Measurements from ENCODE around the gene CEP112. TPM values are rescaled to one million over a fixed set of nuclear protein-coding genes. Genes with fewer than 3 reads are reported as not detected.
"Not testable (repeated sequence)": the region's sequence is repeated elsewhere in the genome, so short reads cannot be mapped to it uniquely, and the experiment has no call there.

The CEP112 gene
- total RNA-seq, 1 experiment from 2014 or later, result 2.0 TPM

GRCh38 chr17:66089764-66090163 lies 102.2 kb downstream of the CEP112 start:
- H3K4me3 ChIP-seq (ENCODE audit: insufficient read depth, low read depth, low read length), result no peak overlapping the region
- no peaks in the 10 kb centered on the region for H3K27me3 ChIP-seq (ENCODE audit: control insufficient read depth, insufficient read depth, low read length)
- DNase-seq, result no peak
- no peaks in the 10 kb centered on the region; the same call in 1 of the 2 replicates for H3K36me3 ChIP-seq (replicated peaks; ENCODE audit: control insufficient read depth, insufficient read depth, low read length)

- Histone ChIP-seq H3K27me3 (ENCODE audit: control insufficient read depth, insufficient read depth, low read length) (no peaks in the 10 kb centered on the region), H3K4me3 (ENCODE audit: insufficient read depth, low read depth, low read length) (no peak overlapping the region), H3K36me3 (replicated peaks; ENCODE audit: control insufficient read depth, insufficient read depth, low read length) (no peaks in the 10 kb centered on the region; the same call in 1 of the 2 replicates)
- no peak for DNase-seq
Observed at GRCh38 chr17:66088173-66088572, 103.8 kb downstream of the CEP112 start.

GRCh38 chr17:66087073-66087472 lies 104.9 kb downstream of the CEP112 start:
- no peak for DNase-seq

GRCh38 chr17:66085221-66085620 lies 106.7 kb downstream of the CEP112 start:
- no peak for DNase-seq
- H3K27me3 ChIP-seq (ENCODE audit: control insufficient read depth, insufficient read depth, low read length), result no peaks in the 10 kb centered on the region
- no peaks in the 10 kb centered on the region; the same call in 1 of the 2 replicates for H3K36me3 ChIP-seq (replicated peaks; ENCODE audit: control insufficient read depth, insufficient read depth, low read length)
- no peak overlapping the region for H3K4me3 ChIP-seq (ENCODE audit: insufficient read depth, low read depth, low read length)

More at GRCh38 chr17:66087073-66087472, 104.9 kb downstream of the CEP112 start:
- no peaks in the 10 kb centered on the region; the same call in 1 of the 2 replicates for H3K36me3 ChIP-seq (replicated peaks; ENCODE audit: control insufficient read depth, insufficient read depth, low read length)
- no peaks in the 10 kb centered on the region for H3K27me3 ChIP-seq (ENCODE audit: control insufficient read depth, insufficient read depth, low read length)
- H3K4me3 ChIP-seq (ENCODE audit: insufficient read depth, low read depth, low read length), result no peak overlapping the region

GRCh38 chr17:66080670-66081069 lies 111.3 kb downstream of the CEP112 start:
- DNase-seq; H3K4me3 ChIP-seq (ENCODE audit: insufficient read depth, low read depth, low read length); H3K27me3 ChIP-seq (ENCODE audit: control insufficient read depth, insufficient read depth, low read length); H3K36me3 ChIP-seq (replicated peaks; ENCODE audit: control insufficient read depth, insufficient read depth, low read length): not testable (repeated sequence)

GRCh38 chr17:66076546-66077190 lies 115.3 kb downstream of the CEP112 start:
- Histone ChIP-seq H3K36me3 (replicated peaks; ENCODE audit: control insufficient read depth, insufficient read depth, low read length) (no peaks in the 10 kb centered on the region), H3K27me3 (ENCODE audit: control insufficient read depth, insufficient read depth, low read length) (no peaks in the 10 kb centered on the region), H3K4me3 (ENCODE audit: insufficient read depth, low read depth, low read length) (no peak overlapping the region)
- no peak for DNase-seq

GRCh38 chr17:66073384-66073783 lies 118.5 kb downstream of the CEP112 start:
- Histone ChIP-seq H3K36me3 (replicated peaks; ENCODE audit: control insufficient read depth, insufficient read depth, low read length) (no peaks in the 10 kb centered on the region), H3K27me3 (ENCODE audit: control insufficient read depth, insufficient read depth, low read length) (no peaks in the 10 kb centered on the region), H3K4me3 (ENCODE audit: insufficient read depth, low read depth, low read length) (no peak overlapping the region)
- no peak for DNase-seq

- H3K36me3 ChIP-seq (replicated peaks; ENCODE audit: control insufficient read depth, insufficient read depth, low read length), result no peaks in the 10 kb centered on the region
- no peak overlapping the region for H3K4me3 ChIP-seq (ENCODE audit: insufficient read depth, low read depth, low read length)
Observed at GRCh38 chr17:66063686-66064085, 128.2 kb downstream of the CEP112 start.

GRCh38 chr17:66056148-66056547 lies 135.8 kb downstream of the CEP112 start:
- H3K4me3 ChIP-seq (ENCODE audit: insufficient read depth, low read depth, low read length), result no peak overlapping the region
- DNase-seq, result no peak
- no peaks in the 10 kb centered on the region for H3K27me3 ChIP-seq (ENCODE audit: control insufficient read depth, insufficient read depth, low read length)
- H3K36me3 ChIP-seq (replicated peaks; ENCODE audit: control insufficient read depth, insufficient read depth, low read length), result no peaks in the 10 kb centered on the region; the same call in 1 of the 2 replicates

More at GRCh38 chr17:66063686-66064085, 128.2 kb downstream of the CEP112 start:
- DNase-seq, result no peak
- no peaks in the 10 kb centered on the region for H3K27me3 ChIP-seq (ENCODE audit: control insufficient read depth, insufficient read depth, low read length)

- H3K4me3 ChIP-seq (ENCODE audit: insufficient read depth, low read depth, low read length), result no peak overlapping the region
- DNase-seq, result no peak
- H3K36me3 ChIP-seq (replicated peaks; ENCODE audit: control insufficient read depth, insufficient read depth, low read length), result no peaks in the 10 kb centered on the region; the same call in 1 of the 2 replicates
- H3K27me3 ChIP-seq (ENCODE audit: control insufficient read depth, insufficient read depth, low read length), result no peaks in the 10 kb centered on the region
Observed at GRCh38 chr17:66054242-66054641, 137.7 kb downstream of the CEP112 start.

GRCh38 chr17:66044083-66044482 lies 147.8 kb downstream of the CEP112 start:
- no peak overlapping the region for H3K4me3 ChIP-seq (ENCODE audit: insufficient read depth, low read depth, low read length)
- no peak for DNase-seq

GRCh38 chr17:66043419-66043818 lies 148.5 kb downstream of the CEP112 start:
- no peak overlapping the region for H3K4me3 ChIP-seq (ENCODE audit: insufficient read depth, low read depth, low read length)
- no peaks in the 10 kb centered on the region for H3K36me3 ChIP-seq (replicated peaks; ENCODE audit: control insufficient read depth, insufficient read depth, low read length)
- H3K27me3 ChIP-seq (ENCODE audit: control insufficient read depth, insufficient read depth, low read length), result no peaks in the 10 kb centered on the region
- DNase-seq, result no peak

More at GRCh38 chr17:66044083-66044482, 147.8 kb downstream of the CEP112 start:
- Histone ChIP-seq H3K36me3 (replicated peaks; ENCODE audit: control insufficient read depth, insufficient read depth, low read length) (no peaks in the 10 kb centered on the region), H3K27me3 (ENCODE audit: control insufficient read depth, insufficient read depth, low read length) (no peaks in the 10 kb centered on the region)

- H3K4me3 ChIP-seq (ENCODE audit: insufficient read depth, low read depth, low read length), result no peak overlapping the region
- H3K27me3 ChIP-seq (ENCODE audit: control insufficient read depth, insufficient read depth, low read length), result no peaks in the 10 kb centered on the region
- no peak for DNase-seq
- no peaks in the 10 kb centered on the region for H3K36me3 ChIP-seq (replicated peaks; ENCODE audit: control insufficient read depth, insufficient read depth, low read length)
Observed at GRCh38 chr17:66040402-66040801, 151.5 kb downstream of the CEP112 start.

GRCh38 chr17:66038125-66038524 lies 153.8 kb downstream of the CEP112 start:
- no peaks in the 10 kb centered on the region for H3K27me3 ChIP-seq (ENCODE audit: control insufficient read depth, insufficient read depth, low read length)

GRCh38 chr17:66037221-66037620 lies 154.7 kb downstream of the CEP112 start:
- Histone ChIP-seq H3K36me3 (replicated peaks; ENCODE audit: control insufficient read depth, insufficient read depth, low read length) (no peaks in the 10 kb centered on the region), H3K4me3 (ENCODE audit: insufficient read depth, low read depth, low read length) (no peak overlapping the region), H3K27me3 (ENCODE audit: control insufficient read depth, insufficient read depth, low read length) (no peaks in the 10 kb centered on the region)
- DNase-seq, result no peak

More at GRCh38 chr17:66038125-66038524, 153.8 kb downstream of the CEP112 start:
- Histone ChIP-seq H3K36me3 (replicated peaks; ENCODE audit: control insufficient read depth, insufficient read depth, low read length) (no peaks in the 10 kb centered on the region), H3K4me3 (ENCODE audit: insufficient read depth, low read depth, low read length) (no peak overlapping the region)
- DNase-seq, result no peak

Measured in H7 (cell line).